ENCODE data around the gene PIK3AP1. TPM values are rescaled to one million over a fixed set of nuclear protein-coding genes. Genes with fewer than 3 reads are reported as not detected.

Gene PIK3AP1
- total and polyA plus RNA-seq, 2 of the 8 experiments (the other 6 are each of a cell fraction or from before 2014, with no cell fraction given): 1.9 to 4.5 TPM

DNA sequence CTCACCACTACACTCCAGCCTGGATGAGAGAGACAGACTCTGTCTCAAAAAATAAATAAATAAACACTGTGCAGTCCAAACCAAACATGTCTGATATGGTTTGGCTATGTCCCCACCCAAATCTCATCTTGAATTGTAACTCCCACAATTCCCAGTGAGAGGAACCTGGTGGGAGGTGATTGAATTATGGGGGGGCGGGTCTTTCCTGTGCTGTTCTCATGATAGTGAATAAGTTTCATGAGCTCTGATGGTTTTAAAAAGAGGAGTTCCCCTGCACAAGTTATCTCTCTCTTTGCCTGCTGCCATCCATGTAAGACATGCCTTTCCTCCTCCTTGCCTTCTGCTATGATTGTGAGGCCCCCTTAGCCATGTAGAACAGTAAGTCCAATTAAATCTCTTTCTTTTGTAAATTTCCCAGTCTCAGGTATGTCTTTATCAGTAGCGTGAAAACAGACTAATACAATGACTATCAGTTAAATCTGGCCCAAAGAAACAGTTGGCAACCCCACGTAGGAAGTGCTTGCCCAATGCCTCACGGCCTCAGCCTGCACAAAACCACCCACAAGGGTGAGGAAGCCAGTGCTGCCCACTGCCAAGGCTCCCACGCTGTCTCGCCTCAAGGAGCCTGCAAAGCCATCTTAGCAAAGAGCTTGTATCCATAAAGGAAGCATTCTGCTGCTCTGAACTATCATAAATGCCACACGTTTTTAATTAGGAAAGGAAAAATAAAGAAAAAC is 64.7 kb downstream of the PIK3AP1 start (continued):
- TF ChIP-seq RFX5 (IDR thresholded peaks at IDR 0.05; ENCODE audit: borderline replicate concordance, low read depth, low read length) (no peak), RAD21 (IDR thresholded peaks at IDR 0.05 in 1 of 2, conservative IDR thresholded peaks at IDR 0.05 in 1 of 2; ENCODE audit: low read depth in 2 of 2, low read length in 2 of 2) (no peak), TBP (IDR thresholded peaks at IDR 0.05; ENCODE audit: low read depth, low read length) (no peak), BACH1 (IDR thresholded peaks at IDR 0.05; ENCODE audit: low read length) (no peak), SP4 (IDR thresholded peaks at IDR 0.05; ENCODE audit: low read length) (no peak)
- TF ChIP-seq, protein P1, sequence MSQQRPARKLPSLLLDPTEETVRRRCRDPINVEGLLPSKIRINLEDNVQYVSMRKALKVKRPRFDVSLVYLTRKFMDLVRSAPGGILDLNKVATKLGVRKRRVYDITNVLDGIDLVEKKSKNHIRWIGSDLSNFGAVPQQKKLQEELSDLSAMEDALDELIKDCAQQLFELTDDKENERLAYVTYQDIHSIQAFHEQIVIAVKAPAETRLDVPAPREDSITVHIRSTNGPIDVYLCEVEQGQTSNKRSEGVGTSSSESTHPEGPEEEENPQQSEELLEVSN (IDR thresholded peaks at IDR 0.05): no peak

Data from H1 (cell line).